ENCODE results near the gene VDAC2. TPM values are rescaled to one million over a fixed set of nuclear protein-coding genes. Genes with fewer than 3 reads are reported as not detected.

Gene VDAC2
- total RNA-seq = 167 and 172 TPM in 2 replicates
- 190 and 192 TPM in 2 replicates for polyA plus RNA-seq

- H3K4me1 ChIP-seq (ENCODE audit: insufficient read depth) = peaks cover 17% of the 10 kb centered on the region
- no peak for TF ChIP-seq EZH2phosphoT487 (IDR thresholded peaks at IDR 0.05; ENCODE audit: low read depth, severe bottlenecking, unreplicated experiment)
- TF ChIP-seq EZH2 (IDR thresholded peaks at IDR 0.05; ENCODE audit: borderline replicate concordance) = no peak
- no peak for TF ChIP-seq CTCF (IDR thresholded peaks at IDR 0.05; ENCODE audit: poor library complexity)
- DNase-seq (ENCODE audit: low spot score) = peak; percentile 95
- H3K79me2 ChIP-seq = peaks cover 47% of the 10 kb centered on the region
- H3K9me2 ChIP-seq (replicated peaks; ENCODE audit: insufficient read depth) = no peaks in the 10 kb centered on the region
- H4K20me1 ChIP-seq (ENCODE audit: insufficient read depth, poor library complexity, severe bottlenecking) = peaks cover 14% of the 10 kb centered on the region
- peak within 1 kb of the TSS; percentile 97 for H2AFZ ChIP-seq
- peak within 1 kb of the TSS; percentile 95 for H3K4me2 ChIP-seq
- under 1% methylated on average over 31 of the region's 80 CpGs for WGBS (ENCODE audit: low lambda C conversion rate, missing lambda C conversion rate)
- H3K27ac ChIP-seq = peak within 1 kb of the TSS; percentile 100
- H3K27me3 ChIP-seq = no peaks in the 10 kb centered on the region
- no peaks in the 10 kb centered on the region for H3K36me3 ChIP-seq (replicated peaks; ENCODE audit: insufficient read depth, low read depth)
- peak within 1 kb of the TSS; percentile 95 for H3K4me3 ChIP-seq
- no peaks in the 10 kb centered on the region for H3K9me3 ChIP-seq (ENCODE audit: low read depth)
These were observed at the start of gene VDAC2 for GRCh38 chr10:75210282-75211006. Gene VDAC2 (plus strand): TSS chr10:75210796. CDS start chr10:75211159, 363 bp downstream.

GRCh38 chr10:75165684-75166622 is 44.6 kb upstream of the VDAC2 start:
- Histone ChIP-seq H3K79me2 (peaks cover 22% of the 10 kb centered on the region), H3K4me2 (peak overlapping the region; percentile 39), H4K20me1 (ENCODE audit: insufficient read depth, poor library complexity, severe bottlenecking) (no peaks in the 10 kb centered on the region), H3K27ac (no peak overlapping the region), H2AFZ (no peak overlapping the region), H3K4me3 (no peak overlapping the region), H3K36me3 (replicated peaks; ENCODE audit: insufficient read depth, low read depth) (no peaks in the 10 kb centered on the region), H3K9me2 (replicated peaks; ENCODE audit: insufficient read depth) (no peaks in the 10 kb centered on the region), H3K27me3 (no peaks in the 10 kb centered on the region), H3K9me3 (ENCODE audit: low read depth) (no peaks in the 10 kb centered on the region), H3K4me1 (ENCODE audit: insufficient read depth) (peaks cover 4% of the 10 kb centered on the region)
- 54% methylated on average over 2 of the region's 2 CpGs for WGBS (ENCODE audit: low lambda C conversion rate, missing lambda C conversion rate)
- TF ChIP-seq EZH2phosphoT487 (IDR thresholded peaks at IDR 0.05; ENCODE audit: low read depth, severe bottlenecking, unreplicated experiment) = no peak
- DNase-seq (ENCODE audit: low spot score) = no peak

GRCh38 chr10:75166623-75166972 is 44.0 kb upstream of the VDAC2 start:
- H4K20me1 ChIP-seq (ENCODE audit: insufficient read depth, poor library complexity, severe bottlenecking) = no peaks in the 10 kb centered on the region

More at GRCh38 chr10:75166623-75166972, 44.0 kb upstream of the VDAC2 start:
- DNase-seq (ENCODE audit: low spot score) = no peak
- H3K4me3 ChIP-seq = no peak overlapping the region
- 80% methylated on average over 1 of the region's 1 CpG for WGBS (ENCODE audit: low lambda C conversion rate, missing lambda C conversion rate)
- no peaks in the 10 kb centered on the region for H3K9me3 ChIP-seq (ENCODE audit: low read depth)
- peaks cover 16% of the 10 kb centered on the region for H3K79me2 ChIP-seq
- peaks cover 4% of the 10 kb centered on the region for H3K4me1 ChIP-seq (ENCODE audit: insufficient read depth)
- H3K27me3 ChIP-seq = no peaks in the 10 kb centered on the region
- TF ChIP-seq EZH2phosphoT487 (IDR thresholded peaks at IDR 0.05; ENCODE audit: low read depth, severe bottlenecking, unreplicated experiment) = no peak
- TF ChIP-seq CTCF (IDR thresholded peaks at IDR 0.05; ENCODE audit: poor library complexity) = no peak
- TF ChIP-seq EZH2 (IDR thresholded peaks at IDR 0.05; ENCODE audit: borderline replicate concordance) = no peak
- no peak overlapping the region for H3K27ac ChIP-seq
- no peaks in the 10 kb centered on the region for H3K9me2 ChIP-seq (replicated peaks; ENCODE audit: insufficient read depth)
- H2AFZ ChIP-seq = no peak overlapping the region
- no peaks in the 10 kb centered on the region for H3K36me3 ChIP-seq (replicated peaks; ENCODE audit: insufficient read depth, low read depth)
- no peak overlapping the region for H3K4me2 ChIP-seq
